Naive B cell (primary cell): ENCODE data around the gene CAMK1. TPM values are rescaled to one million over a fixed set of nuclear protein-coding genes. Genes with fewer than 3 reads are reported as not detected.

Source experiments
- ATAC-seq, 2 donors: fragments of 150-1000 bp; cut with Tn5 transposase; 2 replicates each; pipeline ENCODE4 v1.10.0; 2021; ENCODE audit warnings: low read depth in 2 of 2, mild to moderate bottlenecking in 2 of 2, moderate library complexity in 2 of 2
- DNase-seq: peaks from one replicate; pipeline ENCODE4 v3.0.0; 2022
- H3K27ac Mint-ChIP-seq, 6 donors: one replicate each; pipeline ENCODE4 v1.8.0; 2020 to 2022; ENCODE audit warnings: mild to moderate bottlenecking in 6 of 6, mixed read lengths in 6 of 6, moderate library complexity in 5 of 6, inconsistent platforms in 2 of 6
- H3K27me3 Mint-ChIP-seq, 3 donors: one replicate each; pipeline ENCODE4 v1.8.0; 2021 to 2022; ENCODE audit warnings: mixed read lengths in 3 of 3, mild to moderate bottlenecking in 1 of 3
- H3K36me3 Mint-ChIP-seq, 2 donors: one replicate each; pipeline ENCODE4 v1.8.0; 2020 to 2022; ENCODE audit warnings: mixed read lengths in 2 of 2, inconsistent platforms in 1 of 2, mild to moderate bottlenecking in 1 of 2
- H3K4me1 Mint-ChIP-seq, 3 donors: one replicate each; pipeline ENCODE4 v1.8.0; 2020 to 2022; ENCODE audit warnings: mixed read lengths in 3 of 3, inconsistent platforms in 1 of 3, mild to moderate bottlenecking in 1 of 3, moderate library complexity in 1 of 3
- H3K4me3 Mint-ChIP-seq, 8 donors: one replicate each; pipeline ENCODE4 v1.8.0; 2020 to 2022; ENCODE audit warnings: mild to moderate bottlenecking in 8 of 8, mixed read lengths in 8 of 8, moderate library complexity in 8 of 8, inconsistent platforms in 2 of 8
- H3K9me3 Mint-ChIP-seq, 7 donors: one replicate each; pipeline ENCODE4 v1.8.0; 2020 to 2022; ENCODE audit warnings: mixed read lengths in 7 of 7, mild to moderate bottlenecking in 5 of 7, inconsistent platforms in 2 of 7, moderate library complexity in 1 of 7
- polyA plus RNA-seq, 6 donors: library from polyadenylated mRNA; unstranded; fragments of 300-500 nt; fragmentation: Illumina TruSeq; gene quantifications; one replicate each; pipeline ENCODE4 v1.2.3, GENCODE V29; 2021; ENCODE audit warnings: low read depth in 6 of 6

CAMK1 gene
- polyA plus RNA-seq = 1 to 10 TPM in 3 of 6 donors, under 1 TPM in 2, not detected in 1; 0.26 to 2.3 (median 1.2) TPM

DNA sequence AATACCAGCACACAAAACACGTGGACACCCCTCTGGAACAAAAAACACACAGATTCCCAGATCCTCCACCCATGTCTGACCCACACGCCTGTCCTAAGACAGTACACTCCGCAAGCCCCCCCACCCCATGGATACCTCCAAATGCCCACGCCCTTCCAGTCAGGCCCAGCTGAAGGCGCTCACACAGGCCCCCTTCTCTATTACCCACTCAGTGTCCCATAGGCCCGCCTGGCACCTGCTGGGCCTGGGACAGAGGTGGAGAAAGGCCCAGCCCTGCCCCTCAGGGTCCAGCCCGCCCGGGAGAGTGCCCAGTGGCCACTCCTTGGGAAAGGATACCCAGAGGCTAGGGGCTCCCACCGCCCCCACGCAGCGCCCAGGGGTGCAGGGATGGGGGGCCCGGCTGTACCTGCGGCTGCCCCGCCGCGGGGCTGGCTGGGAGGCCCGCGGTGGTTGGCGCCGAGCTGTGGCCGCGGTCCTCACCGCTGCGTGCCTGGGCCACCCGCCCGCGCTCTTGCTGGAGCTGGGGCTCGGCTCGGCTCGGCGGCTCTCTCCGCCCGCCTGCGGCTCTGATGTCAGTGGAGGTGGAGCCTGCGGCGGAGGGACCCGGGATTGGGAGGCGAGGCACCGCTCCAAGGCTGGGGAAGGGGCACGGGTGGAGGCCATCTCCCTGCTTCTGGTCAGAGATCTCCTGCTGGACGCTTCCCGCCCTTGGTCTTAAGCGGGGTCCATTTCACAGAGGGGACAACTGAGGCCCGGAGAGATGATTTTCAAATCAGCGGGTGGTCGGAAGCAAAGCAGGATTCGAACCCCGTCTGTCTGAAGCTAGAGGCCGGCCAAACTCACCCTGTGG is at the start of gene CAMK1:
Gene CAMK1 (minus strand): TSS at position 522 of the 850 bp plus-strand sequence. CDS start 2,198 bp downstream, outside the sequence.
- no peak for DNase-seq
- peak within 1 kb of the TSS; percentile 64 to 93 (median 75) for H3K4me3 Mint-ChIP-seq
- H3K27ac Mint-ChIP-seq = peak within 1 kb of the TSS in 4 of 6 donors; percentile 22 to 57 (median 40)

DNA sequence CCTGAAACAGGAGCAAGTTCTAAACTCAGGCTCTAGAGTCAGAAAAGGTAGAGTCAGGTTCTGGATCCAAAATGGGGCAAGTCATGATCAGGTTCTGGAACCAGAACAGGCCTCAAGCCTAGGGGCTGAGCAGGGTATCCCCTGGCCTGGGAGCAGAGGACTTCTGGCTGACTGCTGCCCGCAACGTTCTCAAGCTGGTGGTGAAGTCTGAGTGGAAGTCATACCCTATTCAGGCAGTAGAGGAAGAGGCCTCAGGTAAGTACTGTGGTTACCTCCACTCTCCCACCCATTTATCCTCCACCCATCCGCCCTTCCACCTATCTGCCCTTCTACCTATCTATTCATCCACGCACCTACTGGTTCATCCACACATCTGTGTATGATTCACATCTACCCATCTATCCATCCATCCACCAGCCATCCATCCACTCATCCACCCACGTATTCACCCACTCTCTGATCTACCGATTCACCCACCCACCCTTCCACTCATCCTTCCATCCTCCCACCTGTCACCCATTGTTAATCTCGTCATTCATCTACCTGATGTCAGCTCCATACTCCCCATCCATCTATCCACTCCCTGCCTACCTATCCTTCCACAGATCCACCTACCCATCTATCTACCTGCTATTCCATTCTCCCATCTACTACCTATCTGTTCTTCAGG is 49.1 kb upstream of the CAMK1 start:
- Mint-ChIP-seq H3K27me3 (no peaks in the 10 kb centered on the region), H3K9me3 (no peaks in the 10 kb centered on the region), H3K36me3 (peaks cover 0 to 8% of the 10 kb centered on the region in 2 donors), H3K4me1 (no peaks in the 10 kb centered on the region), H3K4me3 (peak overlapping the region in 1 of 8 donors; percentile 74), H3K27ac (peak overlapping the region in 1 of 6 donors; percentile 53)
- DNase-seq (no peak), ATAC-seq (no peak)

More for the DNA sequence above, at the start of gene CAMK1:
- Mint-ChIP-seq H3K4me1 (peaks cover 34 to 43% (median 40%) of the 10 kb centered on the region in 3 donors), H3K36me3 (no peaks in the 10 kb centered on the region), H3K27me3 (peaks cover 0 to 17% (median 11%) of the 10 kb centered on the region in 3 donors), H3K9me3 (no peaks in the 10 kb centered on the region)
- ATAC-seq = peak; percentile 92 to 95

DNA sequence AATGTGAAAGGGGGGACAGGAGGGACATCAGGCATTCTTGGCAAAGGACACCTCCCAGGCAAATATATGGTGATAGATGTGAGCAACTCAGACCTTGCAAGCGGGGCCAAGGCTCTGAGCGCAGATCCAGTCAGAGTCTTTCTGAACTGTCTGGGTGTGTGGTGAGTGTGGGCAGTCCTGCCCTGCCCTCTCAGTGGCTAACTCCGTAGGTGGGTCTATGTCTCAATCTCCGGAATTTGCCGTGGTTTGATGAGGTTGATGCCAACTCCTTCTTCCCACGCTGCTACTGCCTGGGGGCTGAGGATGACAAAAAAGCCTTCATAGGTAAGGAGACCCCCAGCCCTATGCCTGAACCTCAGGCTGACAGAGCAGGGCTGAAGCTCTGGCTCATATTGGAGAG is 47.7 kb upstream of the CAMK1 start:
- no peaks in the 10 kb centered on the region for H3K27me3 Mint-ChIP-seq
- no peak overlapping the region for H3K27ac Mint-ChIP-seq
- no peaks in the 10 kb centered on the region for H3K4me1 Mint-ChIP-seq

DNA sequence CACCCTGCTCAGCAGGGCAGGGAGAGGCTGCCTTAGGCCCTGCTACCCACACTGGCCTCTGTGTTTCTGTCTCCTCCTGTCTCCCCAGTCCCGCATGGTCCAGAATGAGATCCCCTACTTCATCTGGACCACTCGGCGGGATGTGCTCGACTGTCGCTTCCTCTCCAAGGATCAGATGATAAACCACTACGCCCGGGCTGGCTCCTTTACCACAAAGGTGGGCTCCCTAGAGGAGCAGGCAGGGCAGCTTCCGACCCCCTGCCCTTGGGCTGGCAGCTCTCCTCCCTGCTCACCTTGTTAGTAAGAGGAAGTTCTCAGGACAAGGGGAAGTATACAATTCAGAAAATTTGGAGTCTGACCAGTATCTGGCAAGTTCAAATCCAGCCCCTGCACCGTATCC is 46.2 kb upstream of the CAMK1 start:
- Mint-ChIP-seq H3K27ac (no peak overlapping the region), H3K9me3 (no peaks in the 10 kb centered on the region), H3K4me3 (no peak overlapping the region), H3K27me3 (no peaks in the 10 kb centered on the region), H3K4me1 (peaks cover 5 to 8% (median 7%) of the 10 kb centered on the region in 3 donors), H3K36me3 (peaks cover 0 to 8% of the 10 kb centered on the region in 2 donors)
- no peak for DNase-seq
- no peak for ATAC-seq

More for the DNA sequence above, 47.7 kb upstream of the CAMK1 start:
- Mint-ChIP-seq H3K9me3 (no peaks in the 10 kb centered on the region), H3K4me3 (no peak overlapping the region), H3K36me3 (peaks cover 0 to 8% of the 10 kb centered on the region in 2 donors)
- DNase-seq (no peak), ATAC-seq (no peak)

DNA sequence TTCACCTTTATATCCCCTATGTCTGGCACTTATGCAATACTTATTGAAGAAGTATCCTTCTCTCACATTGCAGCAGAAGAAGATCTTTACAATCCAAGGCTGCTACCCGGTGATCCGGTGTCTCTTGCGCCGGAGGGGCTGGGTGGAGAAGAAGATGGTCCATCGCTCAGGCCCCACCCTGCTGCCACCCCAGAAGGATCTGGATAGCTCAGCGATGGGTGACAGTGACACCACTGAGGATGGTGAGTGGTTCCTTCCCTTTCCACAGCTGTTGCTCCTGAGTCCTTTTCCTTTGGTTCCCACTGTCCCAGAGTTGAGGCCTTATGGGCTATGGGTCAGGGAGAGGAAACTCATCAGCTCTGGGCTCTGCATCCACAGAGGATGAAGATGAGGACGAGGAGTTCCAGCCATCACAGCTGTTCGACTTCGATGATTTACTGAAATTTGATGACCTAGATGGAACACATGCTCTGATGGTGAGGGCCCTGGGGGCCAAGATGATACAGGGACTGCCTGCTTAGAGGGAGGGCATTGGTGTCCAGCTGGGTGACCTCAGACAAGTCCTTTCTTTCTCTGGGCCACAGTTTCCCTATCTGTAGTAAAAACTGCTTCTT is 43.2 kb upstream of the CAMK1 start:
- no peaks in the 10 kb centered on the region for H3K27me3 Mint-ChIP-seq
- ATAC-seq = no peak
- DNase-seq = no peak
- H3K36me3 Mint-ChIP-seq = no peaks in the 10 kb centered on the region
- H3K4me1 Mint-ChIP-seq = peaks cover 30 to 33% (median 32%) of the 10 kb centered on the region in 3 donors
- peak overlapping the region in 1 of 6 donors; percentile 42 for H3K27ac Mint-ChIP-seq
- peak overlapping the region in 2 of 8 donors; percentile 3 to 39 for H3K4me3 Mint-ChIP-seq
- no peaks in the 10 kb centered on the region for H3K9me3 Mint-ChIP-seq

DNA sequence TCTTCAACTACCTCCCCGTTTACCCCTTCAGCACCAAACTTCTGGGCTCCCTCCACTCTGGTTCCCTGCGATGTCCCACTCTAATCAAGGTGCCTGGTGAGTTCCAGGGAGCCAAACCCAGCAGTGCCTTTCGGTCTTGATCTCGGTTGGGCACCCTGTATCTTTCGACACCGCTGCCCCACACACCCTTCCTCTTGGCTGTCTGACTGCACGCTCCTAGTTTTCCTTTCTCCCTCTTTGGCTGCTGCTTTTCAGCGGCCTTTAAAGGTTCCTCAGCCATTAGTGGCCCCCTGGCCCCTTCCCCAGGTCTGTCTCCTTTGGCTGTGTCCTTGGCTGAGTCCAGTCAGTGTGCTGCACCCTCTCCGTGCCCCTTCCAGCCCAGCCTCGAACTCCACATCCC is 41.1 kb upstream of the CAMK1 start:
- peaks cover 33 to 39% (median 37%) of the 10 kb centered on the region in 3 donors for H3K4me1 Mint-ChIP-seq
- H3K9me3 Mint-ChIP-seq = no peaks in the 10 kb centered on the region
- H3K36me3 Mint-ChIP-seq = peaks cover 0 to 7% of the 10 kb centered on the region in 2 donors

DNA sequence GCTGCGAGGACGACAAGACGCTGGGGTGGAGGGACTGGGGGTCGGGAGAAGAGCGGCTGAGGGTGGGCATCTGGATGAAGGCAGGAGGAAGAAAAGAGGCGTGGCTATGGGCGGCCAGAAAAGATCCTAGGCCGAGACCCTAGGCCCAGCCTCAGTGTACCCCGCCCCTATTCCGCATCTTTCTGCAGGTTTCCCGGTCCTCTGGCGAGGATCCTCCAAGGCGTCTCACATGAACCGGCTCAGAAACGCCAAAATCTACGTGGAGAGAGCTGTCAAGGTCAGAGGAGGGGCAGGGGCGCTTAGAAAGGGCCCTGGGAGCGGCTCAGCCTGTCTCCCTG is 40.7 kb upstream of the CAMK1 start:
- H3K36me3 Mint-ChIP-seq = peaks cover 0 to 7% of the 10 kb centered on the region in 2 donors
- ATAC-seq = no peak
- DNase-seq = no peak
- no peaks in the 10 kb centered on the region for H3K27me3 Mint-ChIP-seq
- peak overlapping the region; percentile 74 to 95 (median 90) for H3K4me3 Mint-ChIP-seq
- H3K9me3 Mint-ChIP-seq = no peaks in the 10 kb centered on the region
- peaks cover 33 to 39% (median 37%) of the 10 kb centered on the region in 3 donors for H3K4me1 Mint-ChIP-seq
- peak overlapping the region in 4 of 6 donors; percentile 52 to 89 (median 74) for H3K27ac Mint-ChIP-seq

More for the DNA sequence above, 41.1 kb upstream of the CAMK1 start:
- ATAC-seq (no peak), DNase-seq (no peak)
- H3K27me3 Mint-ChIP-seq = no peaks in the 10 kb centered on the region
- peak overlapping the region in 5 of 6 donors; percentile 77 to 95 (median 86) for H3K27ac Mint-ChIP-seq
- peak overlapping the region; percentile 74 to 95 (median 90) for H3K4me3 Mint-ChIP-seq

DNA sequence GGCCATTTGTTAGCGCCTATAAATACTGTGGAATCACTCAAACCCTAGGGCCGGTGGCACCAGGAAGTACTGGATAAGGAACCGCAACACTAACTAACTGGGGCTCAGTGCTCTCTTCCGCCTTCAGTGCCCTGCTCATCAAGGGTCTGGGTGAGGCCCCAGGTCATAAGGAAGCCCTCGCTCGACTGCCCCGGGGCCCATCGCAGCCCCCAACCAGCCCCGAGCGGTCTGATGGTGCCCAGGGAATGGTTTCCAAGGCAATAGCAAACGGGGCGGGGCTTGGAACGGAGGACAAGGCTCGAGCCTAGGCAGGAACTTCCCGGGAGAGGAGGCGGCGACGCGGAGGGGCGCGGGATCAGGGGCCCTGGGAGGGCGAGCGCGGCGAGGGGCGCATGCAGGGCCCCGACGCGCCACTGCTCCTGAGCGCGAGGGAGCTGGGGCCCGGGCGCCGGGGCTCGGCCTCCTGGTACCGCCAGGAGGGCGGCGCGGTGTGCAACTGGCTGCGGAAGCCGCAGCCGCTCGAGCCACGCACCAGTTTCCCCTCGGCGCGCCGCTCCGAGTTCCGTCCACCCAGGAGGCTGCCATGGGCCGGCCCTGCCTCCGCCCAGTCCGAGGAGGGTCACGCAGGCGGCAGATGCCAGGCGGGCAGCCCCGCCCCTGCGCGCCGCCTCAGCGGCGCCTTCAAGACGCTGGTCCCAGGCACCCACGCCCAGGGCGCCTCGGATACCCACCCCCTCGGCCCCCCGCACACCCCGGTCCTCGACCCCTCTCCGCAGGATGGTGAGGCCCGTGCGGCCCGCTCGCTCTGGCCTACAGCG is 40.1 kb upstream of the CAMK1 start, which contains the start of gene TTLL3:
Gene TTLL3 (plus strand): TSS at position 648 of the 818 bp plus-strand sequence. CDS start 400 bp downstream, outside the sequence.
- Mint-ChIP-seq H3K4me3 (peak within 1 kb of the TSS; percentile 81 to 96 (median 92)), H3K27ac (peak within 1 kb of the TSS; percentile 89 to 99 (median 98)), H3K9me3 (no peaks in the 10 kb centered on the region), H3K27me3 (no peaks in the 10 kb centered on the region), H3K36me3 (peaks cover 0 to 7% of the 10 kb centered on the region in 2 donors), H3K4me1 (peaks cover 33 to 39% (median 37%) of the 10 kb centered on the region in 3 donors)
- DNase-seq (peak; percentile 54), ATAC-seq (peak; percentile 69 to 70)

DNA sequence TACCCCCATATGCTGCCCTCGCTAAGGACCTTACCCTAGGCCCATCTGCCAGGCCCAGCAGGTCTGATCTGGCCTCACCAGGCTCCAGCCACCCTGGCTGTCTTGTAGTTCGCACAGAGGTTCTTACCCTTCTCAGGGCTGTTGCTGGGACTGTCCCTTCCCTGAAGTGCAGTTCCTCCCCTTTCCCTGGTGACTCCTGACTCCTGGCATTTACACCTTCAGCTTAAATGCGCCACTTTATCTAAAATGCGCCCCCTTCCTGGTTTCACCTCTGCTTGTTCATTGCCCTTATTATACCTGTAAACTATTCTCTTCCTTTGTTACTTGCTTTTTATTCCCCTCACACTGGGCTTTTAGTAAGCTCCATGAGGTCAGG is 39.5 kb upstream of the CAMK1 start:
- peaks cover 0 to 11% of the 10 kb centered on the region in 2 donors for H3K36me3 Mint-ChIP-seq
- H3K27ac Mint-ChIP-seq = peak overlapping the region; percentile 89 to 99 (median 98)
- DNase-seq (no peak), ATAC-seq (peak; percentile 5 to 7)
- no peaks in the 10 kb centered on the region for H3K9me3 Mint-ChIP-seq
- peaks cover 33 to 39% (median 37%) of the 10 kb centered on the region in 3 donors for H3K4me1 Mint-ChIP-seq
- peak overlapping the region; percentile 81 to 96 (median 92) for H3K4me3 Mint-ChIP-seq
- H3K27me3 Mint-ChIP-seq = no peaks in the 10 kb centered on the region

DNA sequence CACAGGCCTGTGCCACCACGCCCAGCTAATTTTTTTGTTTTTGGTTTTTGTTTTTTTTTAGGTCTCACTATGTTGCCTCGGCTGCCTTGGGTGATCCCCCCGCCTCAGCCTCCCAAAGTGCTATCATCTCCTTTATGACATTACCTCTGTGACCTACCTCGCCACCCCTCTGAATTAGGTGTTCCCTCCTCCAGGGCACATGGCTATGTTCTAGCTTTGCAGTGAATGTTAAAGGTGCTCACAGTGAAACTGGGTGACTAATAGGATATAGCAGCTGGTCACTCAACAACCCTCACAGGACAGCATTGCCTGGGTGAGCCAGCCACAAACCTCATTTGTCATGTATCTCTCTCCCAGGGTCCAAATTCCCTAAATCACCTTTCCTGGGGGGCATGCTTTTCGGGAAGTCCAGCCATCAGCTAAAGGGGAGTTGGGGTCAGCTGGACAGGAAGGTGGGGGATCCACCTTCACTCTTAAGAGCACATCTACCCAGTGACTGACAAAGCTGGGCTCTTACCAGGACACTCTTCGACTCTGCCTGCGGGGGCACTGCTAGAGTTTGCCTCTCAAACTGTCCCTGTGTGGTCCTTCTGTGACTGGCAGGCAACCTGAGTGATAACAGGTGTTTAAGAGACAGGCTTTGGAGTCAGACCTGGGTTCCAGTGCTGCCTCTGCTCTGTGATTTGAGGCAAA is 38.7 kb upstream of the CAMK1 start:
- Mint-ChIP-seq H3K4me1 (peaks cover 37 to 42% (median 40%) of the 10 kb centered on the region in 3 donors), H3K4me3 (peak overlapping the region in 7 of 8 donors; percentile 81 to 96 (median 94)), H3K27ac (peak overlapping the region; percentile 41 to 99 (median 93)), H3K9me3 (no peaks in the 10 kb centered on the region), H3K36me3 (peaks cover 3 to 19% of the 10 kb centered on the region in 2 donors), H3K27me3 (no peaks in the 10 kb centered on the region)
- ATAC-seq (peak; percentile 73 to 75), DNase-seq (peak; percentile 42)

DNA sequence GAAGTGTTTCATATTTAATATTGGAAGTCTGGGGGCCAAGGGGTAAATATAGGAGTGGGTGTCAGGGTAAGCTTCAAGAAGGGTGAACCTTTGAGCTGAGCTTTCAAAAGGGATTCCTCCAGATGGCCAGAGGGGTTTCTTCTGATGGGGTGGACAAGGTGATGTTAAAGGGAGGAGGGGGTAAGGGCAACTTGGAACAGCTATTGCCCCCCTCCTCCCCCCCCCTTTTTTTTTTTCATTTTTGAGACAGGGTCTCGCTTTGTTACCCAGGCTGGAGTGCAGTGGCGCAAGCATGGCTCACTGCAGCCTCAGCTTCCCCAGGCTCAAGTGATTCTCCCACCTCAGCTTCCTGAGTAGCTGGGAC is 38.2 kb upstream of the CAMK1 start:
- peaks cover 38 to 46% (median 45%) of the 10 kb centered on the region in 3 donors for H3K4me1 Mint-ChIP-seq
- DNase-seq (no peak), ATAC-seq (no peak)
- H3K27me3 Mint-ChIP-seq = no peaks in the 10 kb centered on the region
- H3K36me3 Mint-ChIP-seq = peaks cover 8 to 24% of the 10 kb centered on the region in 2 donors
- H3K27ac Mint-ChIP-seq = peak overlapping the region in 5 of 6 donors; percentile 55 to 99 (median 89)
- peak overlapping the region in 3 of 8 donors; percentile 4 to 86 (median 12) for H3K4me3 Mint-ChIP-seq
- no peaks in the 10 kb centered on the region for H3K9me3 Mint-ChIP-seq
